IPS-18c (cell line): Measurements from ENCODE around the gene PALLD.
A peak's percentile ranks its signal among the peaks of the same experiment; 100 is the strongest.
"Not testable (repeated sequence)": the region's sequence is repeated elsewhere in the genome, so short reads cannot be mapped to it uniquely, and the experiment has no call there.

ENCODE experiments used
- H3K4me3 ChIP-seq: 2 replicates; pipeline ENCODE4 v1.7.0; 2013; ENCODE audit warnings: low read depth, mild to moderate bottlenecking, low read length, moderate library complexity; ENCODE audit not compliant: insufficient read depth
- H3K9me3 ChIP-seq: one replicate; pipeline ENCODE4 v1.6.1; 2013; ENCODE audit warnings: mild to moderate bottlenecking, low read length, moderate library complexity; ENCODE audit not compliant: control insufficient read depth, insufficient read depth

The PALLD gene

GRCh38 chr4:168803732-168804131 is 306.9 kb downstream of the PALLD start:
- H3K4me3 ChIP-seq: no peak overlapping the region
- no peaks in the 10 kb centered on the region for H3K9me3 ChIP-seq

- no peaks in the 10 kb centered on the region for H3K9me3 ChIP-seq
- H3K4me3 ChIP-seq: no peak overlapping the region
These were observed 307.3 kb downstream of the PALLD start for GRCh38 chr4:168804146-168804545.

GRCh38 chr4:168805341-168805740 is 308.5 kb downstream of the PALLD start:
- no peak overlapping the region for H3K4me3 ChIP-seq
- no peaks in the 10 kb centered on the region for H3K9me3 ChIP-seq

GRCh38 chr4:168806247-168806646 is 309.4 kb downstream of the PALLD start:
- H3K9me3 ChIP-seq, H3K4me3 ChIP-seq: not testable (repeated sequence)

- no peaks in the 10 kb centered on the region for H3K9me3 ChIP-seq
- no peak overlapping the region for H3K4me3 ChIP-seq
These were observed 314.4 kb downstream of the PALLD start for GRCh38 chr4:168811207-168811606.

- Histone ChIP-seq H3K9me3 (no peaks in the 10 kb centered on the region), H3K4me3 (no peak overlapping the region)
These were observed 315.2 kb downstream of the PALLD start for GRCh38 chr4:168811786-168812651.

- no peaks in the 10 kb centered on the region for H3K9me3 ChIP-seq
- no peak overlapping the region for H3K4me3 ChIP-seq
These were observed 316.0 kb downstream of the PALLD start for GRCh38 chr4:168812806-168813205.

- no peak overlapping the region for H3K4me3 ChIP-seq
- H3K9me3 ChIP-seq: no peaks in the 10 kb centered on the region
These were observed 317.0 kb downstream of the PALLD start for GRCh38 chr4:168813890-168814289.

- no peak overlapping the region for H3K4me3 ChIP-seq
- no peaks in the 10 kb centered on the region for H3K9me3 ChIP-seq
These were observed 318.8 kb downstream of the PALLD start for GRCh38 chr4:168815379-168816345.

- Histone ChIP-seq H3K9me3 (no peaks in the 10 kb centered on the region), H3K4me3 (no peak overlapping the region)
These were observed 320.5 kb downstream of the PALLD start for GRCh38 chr4:168817370-168817769.

- Histone ChIP-seq H3K9me3 (no peaks in the 10 kb centered on the region), H3K4me3 (no peak overlapping the region)
These were observed 325.6 kb downstream of the PALLD start for GRCh38 chr4:168822481-168822880.

GRCh38 chr4:168825975-168826374 is 329.1 kb downstream of the PALLD start:
- Histone ChIP-seq H3K4me3 (no peak overlapping the region), H3K9me3 (no peaks in the 10 kb centered on the region)

- H3K9me3 ChIP-seq: no peaks in the 10 kb centered on the region
- H3K4me3 ChIP-seq: no peak overlapping the region
These were observed 329.8 kb downstream of the PALLD start for GRCh38 chr4:168826620-168827019.

GRCh38 chr4:168830777-168831512 is 334.1 kb downstream of the PALLD start:
- Histone ChIP-seq H3K9me3 (no peaks in the 10 kb centered on the region), H3K4me3 (peak overlapping the region; percentile 92; the same call in 1 of the 2 replicates)

GRCh38 chr4:168831585-168831918 is 334.7 kb downstream of the PALLD start:
- peak overlapping the region; percentile 92 for H3K4me3 ChIP-seq
- no peaks in the 10 kb centered on the region for H3K9me3 ChIP-seq

- H3K9me3 ChIP-seq: no peaks in the 10 kb centered on the region
- peak overlapping the region; percentile 92 for H3K4me3 ChIP-seq
These were observed 335.3 kb downstream of the PALLD start for GRCh38 chr4:168831919-168832762.
